ENCODE data around the gene ZNF385D. TPM values are rescaled to one million over a fixed set of nuclear protein-coding genes. Genes with fewer than 3 reads are reported as not detected.

ZNF385D gene
- total and polyA plus RNA-seq, 2 experiments from 2014 or later: 2.7 to 12.3 TPM

DNA sequence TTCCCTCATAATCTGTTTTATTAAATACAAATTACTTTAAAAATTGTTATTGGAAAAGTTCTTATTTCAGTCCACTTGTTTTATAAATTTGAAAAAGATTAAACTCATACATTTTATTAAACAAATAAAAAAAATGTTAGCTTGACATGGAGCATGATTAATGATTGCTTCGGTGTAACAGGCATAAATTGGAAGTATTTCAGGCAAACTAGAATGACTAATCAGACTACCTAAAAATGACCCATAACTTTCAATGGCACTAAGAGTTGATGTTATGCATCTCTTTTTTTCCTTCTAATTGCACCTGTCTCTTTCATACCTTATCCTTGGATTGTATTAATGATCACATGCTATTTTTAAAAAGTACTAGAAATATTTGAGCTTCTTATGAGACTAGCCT is 343.3 kb downstream of the ZNF385D start (continued):
- TF ChIP-seq, protein P1, sequence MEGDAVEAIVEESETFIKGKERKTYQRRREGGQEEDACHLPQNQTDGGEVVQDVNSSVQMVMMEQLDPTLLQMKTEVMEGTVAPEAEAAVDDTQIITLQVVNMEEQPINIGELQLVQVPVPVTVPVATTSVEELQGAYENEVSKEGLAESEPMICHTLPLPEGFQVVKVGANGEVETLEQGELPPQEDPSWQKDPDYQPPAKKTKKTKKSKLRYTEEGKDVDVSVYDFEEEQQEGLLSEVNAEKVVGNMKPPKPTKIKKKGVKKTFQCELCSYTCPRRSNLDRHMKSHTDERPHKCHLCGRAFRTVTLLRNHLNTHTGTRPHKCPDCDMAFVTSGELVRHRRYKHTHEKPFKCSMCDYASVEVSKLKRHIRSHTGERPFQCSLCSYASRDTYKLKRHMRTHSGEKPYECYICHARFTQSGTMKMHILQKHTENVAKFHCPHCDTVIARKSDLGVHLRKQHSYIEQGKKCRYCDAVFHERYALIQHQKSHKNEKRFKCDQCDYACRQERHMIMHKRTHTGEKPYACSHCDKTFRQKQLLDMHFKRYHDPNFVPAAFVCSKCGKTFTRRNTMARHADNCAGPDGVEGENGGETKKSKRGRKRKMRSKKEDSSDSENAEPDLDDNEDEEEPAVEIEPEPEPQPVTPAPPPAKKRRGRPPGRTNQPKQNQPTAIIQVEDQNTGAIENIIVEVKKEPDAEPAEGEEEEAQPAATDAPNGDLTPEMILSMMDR (conservative IDR thresholded peaks at IDR 0.05; ENCODE audit: low read depth in 2 of 2): no peak
- no peak for TF ChIP-seq CREB1 (CRISPR knock-in tag; IDR thresholded peaks at IDR 0.05; ENCODE audit: low read depth)

DNA sequence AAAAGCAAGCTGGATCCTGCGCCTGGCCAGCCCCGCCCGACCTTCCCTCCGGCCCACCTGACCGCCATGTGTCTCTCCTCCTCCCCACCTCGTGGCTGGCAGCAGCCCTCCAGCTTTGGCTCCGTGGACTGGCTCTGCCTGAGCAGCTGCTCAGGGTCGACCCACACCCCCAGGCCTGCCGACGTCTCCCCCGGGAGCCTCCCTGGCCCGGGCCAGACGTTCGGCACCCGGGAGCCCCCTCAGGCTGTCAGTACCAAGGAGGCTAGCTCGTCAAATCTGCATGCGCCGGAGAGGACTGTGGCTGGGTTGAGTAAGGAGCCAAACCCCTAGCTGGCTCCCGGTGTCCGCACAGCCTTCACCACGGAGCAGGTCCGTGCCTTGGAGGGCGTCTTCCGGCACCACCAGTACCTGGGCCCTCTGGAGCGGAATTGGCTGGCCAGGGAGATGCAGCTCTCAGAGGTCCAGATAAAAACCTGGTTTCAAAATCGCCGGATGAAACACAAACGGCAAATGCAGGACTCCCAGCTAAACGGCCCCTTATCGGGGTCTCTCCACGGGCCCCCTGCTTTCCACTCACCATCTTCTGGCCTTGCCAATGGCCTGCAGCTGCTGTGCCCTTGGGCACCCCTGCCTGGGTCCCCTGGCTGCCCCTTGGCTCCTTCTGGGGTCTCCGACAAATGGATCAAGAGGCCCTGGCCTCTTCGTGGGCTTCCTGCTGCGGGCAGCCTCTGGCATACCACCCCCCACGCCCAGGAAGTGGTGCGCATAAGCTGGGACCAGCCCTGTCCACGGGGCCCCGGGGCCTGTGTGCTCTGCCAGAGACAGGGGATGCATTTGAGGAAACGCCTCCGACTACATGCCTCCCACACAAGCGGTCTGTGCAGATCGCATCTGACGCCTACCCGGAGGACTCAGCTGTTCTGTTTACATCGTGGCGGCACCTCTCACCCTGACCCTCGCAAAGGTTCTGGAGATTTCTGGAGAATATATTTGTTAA is 345.0 kb downstream of the ZNF385D start:
- Mint-ChIP-seq H3K36me3 (ENCODE audit: low read depth) (no peaks in the 10 kb centered on the region), H3K4me3 (no peak overlapping the region), H3K27ac (no peak overlapping the region), H3K9me3 (no peaks in the 10 kb centered on the region; the same call in 2 of the 3 replicates), H3K4me1 (no peaks in the 10 kb centered on the region), H3K27me3 (ENCODE audit: insufficient read depth, low read depth, poor library complexity) (no peaks in the 10 kb centered on the region)
- H3K79me2 ChIP-seq (replicated peaks; ENCODE audit: insufficient read depth): no peaks in the 10 kb centered on the region
- H3K36me3 ChIP-seq (ENCODE audit: insufficient read depth): no peaks in the 10 kb centered on the region
- no peaks in the 10 kb centered on the region for H3K27me3 ChIP-seq (ENCODE audit: insufficient read depth)
- no peaks in the 10 kb centered on the region for H4K20me1 ChIP-seq (replicated peaks; ENCODE audit: insufficient read depth)
- no peak overlapping the region for H2AFZ ChIP-seq
- no peaks in the 10 kb centered on the region for H3K4me1 ChIP-seq (ENCODE audit: insufficient read depth)
- no peak overlapping the region for H3K4me2 ChIP-seq
- no peak overlapping the region for H3K27ac ChIP-seq (ENCODE audit: low read depth)
- no peak for TF ChIP-seq ZNF331 (CRISPR knock-in tag; IDR thresholded peaks at IDR 0.05; ENCODE audit: low read depth)
- TF ChIP-seq, protein P2, sequence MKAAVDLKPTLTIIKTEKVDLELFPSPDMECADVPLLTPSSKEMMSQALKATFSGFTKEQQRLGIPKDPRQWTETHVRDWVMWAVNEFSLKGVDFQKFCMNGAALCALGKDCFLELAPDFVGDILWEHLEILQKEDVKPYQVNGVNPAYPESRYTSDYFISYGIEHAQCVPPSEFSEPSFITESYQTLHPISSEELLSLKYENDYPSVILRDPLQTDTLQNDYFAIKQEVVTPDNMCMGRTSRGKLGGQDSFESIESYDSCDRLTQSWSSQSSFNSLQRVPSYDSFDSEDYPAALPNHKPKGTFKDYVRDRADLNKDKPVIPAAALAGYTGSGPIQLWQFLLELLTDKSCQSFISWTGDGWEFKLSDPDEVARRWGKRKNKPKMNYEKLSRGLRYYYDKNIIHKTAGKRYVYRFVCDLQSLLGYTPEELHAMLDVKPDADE (IDR thresholded peaks at IDR 0.05): no peak
- DNase-seq (ENCODE audit: low spot score): no peak
- H3K4me3 ChIP-seq: no peak overlapping the region
- H3K9me2 ChIP-seq (ENCODE audit: insufficient read depth): no peaks in the 10 kb centered on the region
- no peak; the same call in 2 of the 3 replicates for ATAC-seq
- no peaks in the 10 kb centered on the region for H3F3A ChIP-seq (replicated peaks; ENCODE audit: low read depth)

DNA sequence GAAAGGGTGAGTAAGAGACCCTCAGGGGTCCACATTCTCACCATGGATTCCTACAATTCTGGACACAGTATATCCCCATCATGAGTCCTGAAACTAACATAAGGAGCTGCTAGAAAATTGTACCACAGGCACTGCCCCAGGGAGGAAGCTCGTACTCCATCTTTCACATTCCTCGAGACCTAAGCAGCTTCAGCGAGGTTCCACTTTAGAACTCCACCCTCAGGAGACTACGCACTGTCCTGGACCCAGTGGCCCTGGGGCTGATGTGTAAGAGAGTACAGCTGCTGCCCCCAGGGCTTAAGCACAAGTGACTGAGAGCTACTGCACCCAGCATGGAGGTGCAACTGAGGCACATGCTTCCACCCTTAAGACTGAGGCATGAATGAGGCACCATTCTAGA is 352.5 kb downstream of the ZNF385D start:
- H3K9me2 ChIP-seq (ENCODE audit: insufficient read depth): no peaks in the 10 kb centered on the region
- no peak for ATAC-seq
- Mint-ChIP-seq H3K27ac (no peak overlapping the region), H3K27me3 (ENCODE audit: insufficient read depth, low read depth, poor library complexity) (no peaks in the 10 kb centered on the region), H3K36me3 (ENCODE audit: low read depth) (no peaks in the 10 kb centered on the region), H3K4me3 (no peak overlapping the region), H3K9me3 (no peaks in the 10 kb centered on the region), H3K4me1 (no peaks in the 10 kb centered on the region)
- H3K4me2 ChIP-seq: no peak overlapping the region
- H3K27ac ChIP-seq (ENCODE audit: low read depth): no peak overlapping the region
- no peaks in the 10 kb centered on the region for H3K4me1 ChIP-seq (ENCODE audit: insufficient read depth)
- no peak overlapping the region for H2AFZ ChIP-seq
- H3K4me3 ChIP-seq: no peak overlapping the region
- DNase-seq (ENCODE audit: low spot score): no peak
- no peaks in the 10 kb centered on the region for H3K27me3 ChIP-seq (ENCODE audit: insufficient read depth)
- H3F3A ChIP-seq (replicated peaks; ENCODE audit: low read depth): no peaks in the 10 kb centered on the region
- no peaks in the 10 kb centered on the region for H3K79me2 ChIP-seq (replicated peaks; ENCODE audit: insufficient read depth)
- no peaks in the 10 kb centered on the region for H4K20me1 ChIP-seq (replicated peaks; ENCODE audit: insufficient read depth)
- TF ChIP-seq, protein P1 (conservative IDR thresholded peaks at IDR 0.05; ENCODE audit: low read depth in 2 of 2): no peak
- no peaks in the 10 kb centered on the region for H3K36me3 ChIP-seq (ENCODE audit: insufficient read depth)

Data from GM23338 (cell line).